H7 (cell line): ENCODE measurements around the gene PLXNA4. TPM values are rescaled to one million over a fixed set of nuclear protein-coding genes. Genes with fewer than 3 reads are reported as not detected.

Source experiments
- DNase-seq: peaks from one replicate; pipeline ENCODE4 v3.0.0; 2012
- H3K27me3 ChIP-seq: 2 replicates; pipeline ENCODE4 v1.6.0; 2011; ENCODE audit warnings: mild to moderate bottlenecking, low read length; ENCODE audit not compliant: control insufficient read depth, insufficient read depth
- H3K36me3 ChIP-seq: replicated peaks from 2 replicates; pipeline ENCODE4 v1.5.1; 2011; ENCODE audit warnings: low read length; ENCODE audit not compliant: control insufficient read depth, insufficient read depth
- H3K4me3 ChIP-seq: 2 replicates; pipeline ENCODE4 v1.5.1; 2011; ENCODE audit warnings: low read depth, mild to moderate bottlenecking, control low read depth, low read length, moderate library complexity; ENCODE audit not compliant: insufficient read depth
- total RNA-seq: library from RNA; depleted of rRNA; stranded (reverse); fragments of >200 nt; shearing (Covaris generic); gene quantifications from 2 replicates; pipeline ENCODE4 v1.2.3, GENCODE V29; 2014

The PLXNA4 gene
- total RNA-seq, 1 experiment from 2014 or later: 1.0 TPM

DNA sequence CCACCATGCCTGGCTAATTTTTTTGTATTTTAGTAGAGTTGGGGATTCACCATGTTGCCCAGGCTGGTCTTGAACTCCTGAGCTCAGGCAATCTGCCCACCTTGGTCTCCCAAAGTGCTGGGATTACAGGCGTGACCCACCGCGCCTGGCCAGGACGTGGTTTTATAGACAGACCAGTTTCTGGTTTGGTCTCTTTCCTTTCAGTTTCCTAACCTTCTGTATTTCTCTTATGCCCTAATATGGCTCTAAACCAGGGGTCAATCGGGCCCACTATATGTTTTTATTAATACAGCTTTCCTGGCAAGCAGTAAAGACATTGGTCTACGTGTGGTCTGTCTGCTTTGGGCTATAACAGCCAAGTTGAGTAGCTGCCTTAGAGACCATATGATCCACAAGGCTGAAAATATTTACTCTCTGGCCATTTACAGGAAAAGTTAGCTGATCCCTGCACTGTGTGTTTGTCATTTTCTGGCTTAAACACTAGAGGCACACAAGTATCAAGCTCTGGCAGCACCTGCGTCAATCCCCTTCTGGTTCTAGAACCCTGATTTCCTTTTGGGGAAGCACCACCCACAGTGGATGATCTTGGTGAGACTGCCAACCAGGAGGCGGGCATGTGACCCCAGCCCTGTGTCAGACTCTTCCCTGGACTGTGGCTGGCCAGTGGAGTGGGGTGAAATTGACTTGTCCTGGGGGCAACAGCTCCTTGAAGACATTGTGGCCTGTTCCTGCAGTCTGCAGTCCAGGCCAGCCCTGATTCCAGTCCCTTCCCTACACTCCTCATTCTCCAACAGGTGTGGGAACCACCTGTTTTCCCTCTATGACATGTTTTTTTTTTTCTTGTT is 497.2 kb downstream of the PLXNA4 start:
- Histone ChIP-seq H3K4me3 (no peak overlapping the region), H3K27me3 (no peaks in the 10 kb centered on the region), H3K36me3 (no peaks in the 10 kb centered on the region)
- no peak for DNase-seq

GRCh38 chr7:132077971-132078685 is 498.1 kb downstream of the PLXNA4 start:
- no peaks in the 10 kb centered on the region for H3K27me3 ChIP-seq
- no peak for DNase-seq
- no peaks in the 10 kb centered on the region for H3K36me3 ChIP-seq
- no peak overlapping the region for H3K4me3 ChIP-seq

- no peaks in the 10 kb centered on the region for H3K36me3 ChIP-seq
- DNase-seq: no peak
These were observed 499.8 kb downstream of the PLXNA4 start for GRCh38 chr7:132076301-132077035.

DNA sequence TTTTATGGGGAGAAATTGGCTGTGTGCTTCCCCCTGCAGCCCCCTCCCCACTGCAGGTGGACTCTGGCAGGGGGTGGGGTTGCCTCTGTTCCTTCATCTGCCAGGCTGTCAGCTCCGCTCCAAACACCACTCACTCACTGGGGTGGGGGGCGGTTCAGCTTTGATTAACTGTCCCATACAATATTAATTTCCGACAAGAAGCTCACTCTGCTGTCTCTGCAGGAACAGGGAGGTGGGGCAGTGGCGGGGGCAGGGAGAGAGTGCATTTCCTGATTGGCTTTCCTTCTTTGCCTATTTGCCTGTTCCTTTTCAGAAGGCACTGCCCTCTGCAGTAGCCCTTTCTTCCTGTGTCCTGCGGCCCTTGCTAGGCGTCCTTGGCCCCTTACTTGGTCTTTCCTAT is 500.8 kb downstream of the PLXNA4 start:
- Histone ChIP-seq H3K36me3 (no peaks in the 10 kb centered on the region), H3K27me3 (no peaks in the 10 kb centered on the region), H3K4me3 (no peak overlapping the region)
- DNase-seq: peak; percentile 57

More at GRCh38 chr7:132076301-132077035, 499.8 kb downstream of the PLXNA4 start:
- H3K4me3 ChIP-seq: no peak overlapping the region
- H3K27me3 ChIP-seq: no peaks in the 10 kb centered on the region

GRCh38 chr7:132073920-132074589 is 502.2 kb downstream of the PLXNA4 start:
- Histone ChIP-seq H3K27me3 (no peaks in the 10 kb centered on the region), H3K36me3 (no peaks in the 10 kb centered on the region), H3K4me3 (no peak overlapping the region)
- DNase-seq: no peak
